Cardiac muscle cell (in vitro differentiated cells and primary cell): ENCODE results near the gene TOR1A. TPM values are rescaled to one million over a fixed set of nuclear protein-coding genes. Genes with fewer than 3 reads are reported as not detected.
A peak's percentile ranks its signal among the peaks of the same experiment; 100 is the strongest.

Experiments
- DNase-seq, 2 donors: peaks; one replicate each; pipeline versions ENCODE4 v3.0.0 to v3.0.0-alpha.2; 2010 to 2017; ENCODE audit warnings: low read depth in 1 of 2, low spot score in 1 of 2
- H3K27ac ChIP-seq: fragments of 200-600 bp; sonication (generic); 2 replicates; pipeline ENCODE4 v1.5.1; 2016
- H3K27me3 ChIP-seq: fragments of 200-600 bp; sonication (generic); 2 replicates; pipeline ENCODE4 v1.6.0; 2016; ENCODE audit warnings: control low read depth
- H3K36me3 ChIP-seq: fragments of 200-600 bp; sonication (generic); 2 replicates; pipeline ENCODE4 v1.5.1; 2016; ENCODE audit warnings: control low read depth
- H3K4me1 ChIP-seq: fragments of 200-600 bp; sonication (generic); 2 replicates; pipeline ENCODE4 v1.8.1; 2017; ENCODE audit warnings: low read depth, mild to moderate bottlenecking, mixed run types
- H3K4me3 ChIP-seq: fragments of 200-600 bp; sonication (generic); 2 replicates; pipeline ENCODE4 v1.5.1; 2016; ENCODE audit warnings: mild to moderate bottlenecking
- H3K9me3 ChIP-seq: fragments of 200-600 bp; sonication (generic); 2 replicates; pipeline ENCODE4 v1.5.1; 2017; ENCODE audit warnings: low read depth, mild to moderate bottlenecking, control low read depth
- polyA plus RNA-seq: library from polyadenylated mRNA; unstranded; fragments of >200 nt; fragmentation: Nextera tagmentation; extraction: Ambion mirVana; gene quantifications from 2 replicates; pipeline ENCODE4 v1.2.1, GENCODE V29; 2016
- total RNA-seq: library from RNA; depleted of rRNA; stranded (reverse); fragments of >200 nt; gene quantifications from 2 replicates; pipeline ENCODE4 v1.2.3, GENCODE V29; 2016
- TF ChIP-seq, protein P1 (sequence below): IDR thresholded peaks from 2 replicates; pipeline ENCODE4 v1.5.1; 2012; ENCODE audit warnings: low read depth, mild to moderate bottlenecking, low read length

The TOR1A gene
- total and polyA plus RNA-seq, 2 experiments from 2014 or later: 28.2 to 35.2 TPM

DNA sequence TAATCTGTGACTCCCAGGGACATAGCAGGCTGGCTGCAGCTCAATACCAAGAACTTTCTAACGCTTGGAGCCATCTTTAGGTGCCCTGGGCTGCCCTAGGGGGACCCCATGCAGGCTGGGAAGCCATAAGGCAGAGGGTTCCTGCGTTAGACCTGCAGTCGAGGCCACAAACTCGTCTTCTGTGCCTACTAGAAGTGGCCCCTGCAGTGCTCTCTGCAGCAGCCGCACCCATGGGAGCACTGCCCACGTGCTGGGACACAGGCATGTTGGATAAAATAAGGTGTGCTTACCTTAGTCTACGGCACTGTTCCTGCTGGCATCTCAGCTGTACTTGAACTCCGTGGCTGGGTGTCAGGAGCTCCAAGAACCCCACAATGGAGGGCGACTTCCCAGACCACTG lies 11.6 kb downstream of the TOR1A start:
- no peak overlapping the region for H3K4me3 ChIP-seq

DNA sequence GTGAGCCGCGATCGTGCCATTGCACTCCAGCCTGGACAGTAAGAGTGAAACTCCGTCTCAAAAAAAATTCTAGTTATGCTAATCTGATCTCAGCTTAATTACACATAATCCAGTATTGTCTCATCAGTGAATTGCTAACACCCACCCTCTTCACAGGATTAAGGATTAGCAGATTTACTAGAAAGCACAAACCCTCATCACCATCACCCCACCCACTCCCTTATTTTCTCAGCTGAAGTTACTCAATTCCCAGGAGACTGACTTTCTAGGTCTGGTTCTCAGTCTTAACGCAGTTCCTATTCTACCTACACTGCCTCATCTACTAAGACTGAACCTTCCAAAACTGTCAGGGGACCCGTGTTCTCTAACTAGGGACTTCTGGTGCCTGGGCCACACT lies 12.0 kb downstream of the TOR1A start:
- Histone ChIP-seq H3K27ac (no peak overlapping the region), H3K4me3 (no peak overlapping the region), H3K4me1 (no peaks in the 10 kb centered on the region), H3K27me3 (no peaks in the 10 kb centered on the region), H3K9me3 (no peaks in the 10 kb centered on the region), H3K36me3 (peaks cover 22% of the 10 kb centered on the region)
- peak in 1 of 2 donors; percentile 7 for DNase-seq
- TF ChIP-seq, protein P1, sequence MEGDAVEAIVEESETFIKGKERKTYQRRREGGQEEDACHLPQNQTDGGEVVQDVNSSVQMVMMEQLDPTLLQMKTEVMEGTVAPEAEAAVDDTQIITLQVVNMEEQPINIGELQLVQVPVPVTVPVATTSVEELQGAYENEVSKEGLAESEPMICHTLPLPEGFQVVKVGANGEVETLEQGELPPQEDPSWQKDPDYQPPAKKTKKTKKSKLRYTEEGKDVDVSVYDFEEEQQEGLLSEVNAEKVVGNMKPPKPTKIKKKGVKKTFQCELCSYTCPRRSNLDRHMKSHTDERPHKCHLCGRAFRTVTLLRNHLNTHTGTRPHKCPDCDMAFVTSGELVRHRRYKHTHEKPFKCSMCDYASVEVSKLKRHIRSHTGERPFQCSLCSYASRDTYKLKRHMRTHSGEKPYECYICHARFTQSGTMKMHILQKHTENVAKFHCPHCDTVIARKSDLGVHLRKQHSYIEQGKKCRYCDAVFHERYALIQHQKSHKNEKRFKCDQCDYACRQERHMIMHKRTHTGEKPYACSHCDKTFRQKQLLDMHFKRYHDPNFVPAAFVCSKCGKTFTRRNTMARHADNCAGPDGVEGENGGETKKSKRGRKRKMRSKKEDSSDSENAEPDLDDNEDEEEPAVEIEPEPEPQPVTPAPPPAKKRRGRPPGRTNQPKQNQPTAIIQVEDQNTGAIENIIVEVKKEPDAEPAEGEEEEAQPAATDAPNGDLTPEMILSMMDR: no peak

More for the DNA sequence above, 11.6 kb downstream of the TOR1A start:
- no peak overlapping the region for H3K27ac ChIP-seq
- no peaks in the 10 kb centered on the region for H3K4me1 ChIP-seq
- TF ChIP-seq, protein P1: no peak
- peaks cover 25% of the 10 kb centered on the region for H3K36me3 ChIP-seq
- H3K9me3 ChIP-seq: no peaks in the 10 kb centered on the region
- no peak for DNase-seq
- no peaks in the 10 kb centered on the region for H3K27me3 ChIP-seq

DNA sequence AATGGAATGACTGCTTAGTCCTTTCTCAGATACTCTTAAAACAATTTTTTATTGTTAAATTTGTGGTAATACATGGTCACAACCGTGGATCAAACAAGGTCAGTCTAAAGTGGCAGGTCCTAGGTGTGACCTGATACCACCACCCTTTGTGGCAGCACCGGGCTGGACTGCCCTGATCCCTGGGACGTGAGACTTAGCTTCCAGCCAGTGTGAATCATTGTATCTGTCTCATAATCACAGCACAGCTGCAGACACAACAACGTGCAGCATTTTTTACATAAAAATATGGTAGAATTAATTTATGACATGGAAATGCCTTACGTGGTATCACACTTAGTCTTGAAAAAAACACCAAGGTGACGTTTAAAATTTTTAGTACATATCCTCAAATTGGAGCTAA lies 13.1 kb downstream of the TOR1A start:
- H3K4me3 ChIP-seq: no peak overlapping the region
- no peaks in the 10 kb centered on the region for H3K27me3 ChIP-seq
- no peaks in the 10 kb centered on the region for H3K4me1 ChIP-seq
- no peak overlapping the region for H3K27ac ChIP-seq
- DNase-seq: no peak
- no peaks in the 10 kb centered on the region for H3K9me3 ChIP-seq
- TF ChIP-seq, protein P1: no peak
- peaks cover 13% of the 10 kb centered on the region for H3K36me3 ChIP-seq

DNA sequence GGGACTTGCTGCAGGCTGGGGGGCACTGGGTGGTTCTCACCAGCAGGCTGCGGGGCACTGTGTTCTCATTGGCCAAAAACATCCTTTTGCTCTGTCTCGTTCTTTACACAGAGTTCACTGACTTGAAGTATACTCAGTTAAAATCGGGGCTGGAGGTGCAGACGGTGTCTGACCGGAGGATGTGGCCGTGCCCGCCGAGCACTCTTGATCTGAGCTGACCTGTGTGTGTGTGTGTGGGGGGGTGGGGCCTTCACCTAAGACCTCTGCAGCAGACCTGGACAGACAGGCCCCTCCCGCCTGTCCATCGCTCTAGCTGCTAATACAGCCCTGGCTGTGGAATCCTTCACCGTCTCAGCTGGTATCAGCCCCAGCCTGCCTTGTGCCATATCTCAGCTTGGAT lies 13.8 kb downstream of the TOR1A start:
- TF ChIP-seq, protein P1: no peak
- Histone ChIP-seq H3K4me3 (no peak overlapping the region), H3K27me3 (no peaks in the 10 kb centered on the region), H3K4me1 (no peaks in the 10 kb centered on the region), H3K27ac (no peak overlapping the region), H3K36me3 (peaks cover 13% of the 10 kb centered on the region), H3K9me3 (no peaks in the 10 kb centered on the region)
- DNase-seq: no peak

DNA sequence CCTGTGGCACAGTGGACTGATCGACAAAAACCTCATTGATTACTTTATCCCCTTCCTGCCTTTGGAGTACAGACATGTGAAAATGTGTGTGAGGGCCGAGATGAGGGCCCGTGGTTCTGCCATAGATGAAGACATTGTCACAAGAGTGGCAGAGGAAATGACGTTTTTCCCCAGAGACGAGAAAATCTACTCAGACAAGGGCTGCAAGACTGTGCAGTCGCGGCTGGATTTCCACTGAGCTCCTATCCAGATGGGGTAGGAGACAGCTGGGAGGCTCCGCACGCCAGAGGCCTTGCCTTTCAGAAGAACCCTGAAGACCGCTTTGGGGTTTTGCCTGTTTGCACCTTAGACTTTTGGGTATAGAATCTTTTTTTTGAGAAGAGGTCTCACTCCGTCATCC lies 14.6 kb downstream of the TOR1A start:
- H3K9me3 ChIP-seq: no peaks in the 10 kb centered on the region
- H3K36me3 ChIP-seq: peaks cover 13% of the 10 kb centered on the region
- DNase-seq: no peak

More for the DNA sequence above, 14.6 kb downstream of the TOR1A start:
- no peak overlapping the region for H3K4me3 ChIP-seq
- H3K4me1 ChIP-seq: no peaks in the 10 kb centered on the region
- TF ChIP-seq, protein P1: no peak
- no peak overlapping the region for H3K27ac ChIP-seq
- no peaks in the 10 kb centered on the region for H3K27me3 ChIP-seq
